CD4-positive, alpha-beta T cell (primary cell): ENCODE measurements around the gene PAPPA. TPM values are rescaled to one million over a fixed set of nuclear protein-coding genes. Genes with fewer than 3 reads are reported as not detected.

Experiments
- ATAC-seq: fragments of 200-7000 bp; cut with Tn5 transposase; one replicate; pipeline ENCODE4 v1.10.0; 2022; ENCODE audit warnings: mild to moderate bottlenecking; ENCODE audit not compliant: poor library complexity
- CTCF ChIA-PET: fragments of 350-600 bp; sonication (Branson Sonifier 250); formaldehyde crosslinking; loops from one replicate; lab custom pipeline; 2021; ENCODE audit warnings: antibody characterized with exemption, inconsistent platforms; lab: Charles Lee
- POLR2A ChIA-PET: fragments of 350-600 bp; sonication (Branson Sonifier 250); formaldehyde crosslinking; loops from one replicate; lab custom pipeline; 2021; ENCODE audit warnings: antibody characterized with exemption, inconsistent platforms; lab: Charles Lee
- DNase-seq, 14 experiments: peaks; one replicate each; pipeline ENCODE4 v3.0.0-alpha.2; 2013 to 2020; ENCODE audit warnings: mixed read lengths in 2 of 14
- H3K27ac ChIP-seq, 2 donors: one replicate each; pipeline versions ENCODE4 v1.5.1 to v1.7.0; 2013; ENCODE audit warnings: low read length in 2 of 2, low read depth in 1 of 2, mild to moderate bottlenecking in 1 of 2
- H3K27me3 ChIP-seq, 2 experiments: 1 replicate in 1 of 2; 2 replicates in 1 of 2; pipeline versions ENCODE4 v1.6.1 to v1.7.0; 2013; ENCODE audit warnings: low read length in 2 of 2, control low read depth in 1 of 2, mild to moderate bottlenecking in 1 of 2, moderate library complexity in 1 of 2; ENCODE audit not compliant: insufficient read depth in 2 of 2, control insufficient read depth in 1 of 2
- H3K36me3 ChIP-seq: one replicate; pipeline ENCODE4 v1.6.1; 2013; ENCODE audit warnings: low read length, control low read depth; ENCODE audit not compliant: insufficient read depth
- H3K4me1 ChIP-seq: one replicate; pipeline ENCODE4 v1.6.1; 2013; ENCODE audit warnings: low read length, control low read depth; ENCODE audit not compliant: insufficient read depth
- H3K4me3 ChIP-seq: one replicate; pipeline ENCODE4 v1.5.1; 2013; ENCODE audit warnings: mild to moderate bottlenecking, low read length, moderate library complexity
- H3K9me3 ChIP-seq, 2 experiments: 1 replicate in 1 of 2; 2 replicates in 1 of 2; pipeline versions ENCODE4 v1.6.1 to v1.7.0; 2013; ENCODE audit warnings: low read length in 2 of 2, mild to moderate bottlenecking in 2 of 2, control low read depth in 1 of 2, moderate library complexity in 1 of 2; ENCODE audit not compliant: control insufficient read depth in 1 of 2, insufficient read depth in 1 of 2
- H3K27ac Mint-ChIP-seq: one replicate; pipeline ENCODE4 v1.8.0; 2020; ENCODE audit warnings: mixed read lengths
- H3K27me3 Mint-ChIP-seq: one replicate; pipeline ENCODE4 v1.8.0; 2021; ENCODE audit warnings: mixed read lengths
- H3K36me3 Mint-ChIP-seq: one replicate; pipeline ENCODE4 v1.8.0; 2021; ENCODE audit warnings: low read depth, mixed read lengths
- H3K4me1 Mint-ChIP-seq: one replicate; pipeline ENCODE4 v1.8.0; 2021; ENCODE audit warnings: low read depth, mixed read lengths
- H3K4me3 Mint-ChIP-seq: one replicate; pipeline ENCODE4 v1.8.0; 2020; ENCODE audit warnings: mild to moderate bottlenecking, mixed read lengths
- H3K9me3 Mint-ChIP-seq: one replicate; pipeline ENCODE4 v1.8.0; 2020; ENCODE audit warnings: mixed read lengths
- intact Hi-C, 2 experiments: fragments of 100-400 bp; cut with DNase I in 1 of 2; cut with micrococcal nuclease in 1 of 2; formaldehyde crosslinking; loops; one replicate each; pipeline versions ENCODE4 v1.15.1 to v1.9.0; 2023 to 2025; cut with DNase I, micrococcal nuclease
- total RNA-seq, 174 experiments: library from RNA in 2 of 174; stranded (reverse) in 2 of 174; gene quantifications; one replicate each; pipeline ENCODE4 v1.2.3 and lab custom pipeline; 2021 to 2026
- TF ChIP-seq, protein P1 (sequence below): fragments of 200-600 bp; IDR thresholded peaks from one replicate; pipeline ENCODE4 v1.8.0; 2022; ENCODE audit warnings: antibody characterized with exemption, mild to moderate bottlenecking

PAPPA gene
- total RNA-seq, 2 experiments from 2014 or later, result 0.03 TPM; not detected in 1

DNA sequence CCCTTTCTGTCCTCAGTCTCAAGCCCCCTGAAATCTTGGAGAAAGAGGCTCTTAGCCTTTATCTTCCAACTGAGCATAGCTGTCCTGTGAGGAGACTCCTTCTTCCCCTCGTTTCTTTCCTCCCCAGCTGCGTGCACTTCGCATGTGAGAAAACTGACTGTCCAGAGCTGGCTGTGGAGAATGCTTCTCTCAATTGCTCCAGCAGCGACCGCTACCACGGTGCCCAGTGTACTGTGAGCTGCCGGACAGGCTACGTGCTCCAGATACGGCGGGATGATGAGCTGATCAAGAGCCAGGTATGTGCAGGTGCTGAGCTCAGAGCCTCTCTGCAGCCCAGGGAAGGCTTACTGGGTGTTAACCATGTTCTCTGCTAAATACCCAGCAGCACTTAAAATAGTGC lies 190.8 kb downstream of the PAPPA start:
- H3K27me3 Mint-ChIP-seq, result peaks cover under 1% of the 10 kb centered on the region
- no peak overlapping the region for H3K4me3 Mint-ChIP-seq
- Histone ChIP-seq H3K9me3 (no peaks in the 10 kb centered on the region), H3K4me3 (no peak overlapping the region), H3K4me1 (no peaks in the 10 kb centered on the region), H3K36me3 (no peaks in the 10 kb centered on the region), H3K27me3 (no peaks in the 10 kb centered on the region), H3K27ac (no peak overlapping the region)
- H3K36me3 Mint-ChIP-seq, result no peaks in the 10 kb centered on the region
- intact Hi-C loops, result no loop called here
- no peaks in the 10 kb centered on the region for H3K4me1 Mint-ChIP-seq
- TF ChIP-seq, protein P1, sequence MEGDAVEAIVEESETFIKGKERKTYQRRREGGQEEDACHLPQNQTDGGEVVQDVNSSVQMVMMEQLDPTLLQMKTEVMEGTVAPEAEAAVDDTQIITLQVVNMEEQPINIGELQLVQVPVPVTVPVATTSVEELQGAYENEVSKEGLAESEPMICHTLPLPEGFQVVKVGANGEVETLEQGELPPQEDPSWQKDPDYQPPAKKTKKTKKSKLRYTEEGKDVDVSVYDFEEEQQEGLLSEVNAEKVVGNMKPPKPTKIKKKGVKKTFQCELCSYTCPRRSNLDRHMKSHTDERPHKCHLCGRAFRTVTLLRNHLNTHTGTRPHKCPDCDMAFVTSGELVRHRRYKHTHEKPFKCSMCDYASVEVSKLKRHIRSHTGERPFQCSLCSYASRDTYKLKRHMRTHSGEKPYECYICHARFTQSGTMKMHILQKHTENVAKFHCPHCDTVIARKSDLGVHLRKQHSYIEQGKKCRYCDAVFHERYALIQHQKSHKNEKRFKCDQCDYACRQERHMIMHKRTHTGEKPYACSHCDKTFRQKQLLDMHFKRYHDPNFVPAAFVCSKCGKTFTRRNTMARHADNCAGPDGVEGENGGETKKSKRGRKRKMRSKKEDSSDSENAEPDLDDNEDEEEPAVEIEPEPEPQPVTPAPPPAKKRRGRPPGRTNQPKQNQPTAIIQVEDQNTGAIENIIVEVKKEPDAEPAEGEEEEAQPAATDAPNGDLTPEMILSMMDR, result no peak
- DNase-seq, result no peak
- ChIA-PET POLR2A (no interaction called here), CTCF (no interaction called here)
- no peaks in the 10 kb centered on the region for H3K9me3 Mint-ChIP-seq
- no peak overlapping the region for H3K27ac Mint-ChIP-seq
- ATAC-seq, result no peak

- H3K9me3 ChIP-seq, result no peaks in the 10 kb centered on the region
- POLR2A ChIA-PET, result no interaction called here
These were observed 191.8 kb downstream of the PAPPA start for GRCh38 chr9:116345393-116345792.

GRCh38 chr9:116345817-116346216 lies 192.2 kb downstream of the PAPPA start:
- no peaks in the 10 kb centered on the region for H3K9me3 Mint-ChIP-seq
- TF ChIP-seq, protein P1, result no peak
- H3K4me3 Mint-ChIP-seq, result no peak overlapping the region
- no peak for ATAC-seq
- intact Hi-C loops, result no loop called here
- Histone ChIP-seq H3K27me3 (no peaks in the 10 kb centered on the region), H3K36me3 (no peaks in the 10 kb centered on the region), H3K4me3 (no peak overlapping the region), H3K4me1 (no peaks in the 10 kb centered on the region), H3K27ac (no peak overlapping the region), H3K9me3 (no peaks in the 10 kb centered on the region)
- H3K36me3 Mint-ChIP-seq, result no peaks in the 10 kb centered on the region
- no peaks in the 10 kb centered on the region for H3K27me3 Mint-ChIP-seq
- POLR2A ChIA-PET, result no interaction called here
- no peak for DNase-seq
- no peaks in the 10 kb centered on the region for H3K4me1 Mint-ChIP-seq
- H3K27ac Mint-ChIP-seq, result no peak overlapping the region
- CTCF ChIA-PET, result no interaction called here

More at GRCh38 chr9:116345393-116345792, 191.8 kb downstream of the PAPPA start:
- no peaks in the 10 kb centered on the region for H3K27me3 Mint-ChIP-seq
- ATAC-seq (no peak), DNase-seq (no peak)
- Histone ChIP-seq H3K4me3 (no peak overlapping the region), H3K36me3 (no peaks in the 10 kb centered on the region), H3K27me3 (no peaks in the 10 kb centered on the region), H3K4me1 (no peaks in the 10 kb centered on the region), H3K27ac (no peak overlapping the region)
- CTCF ChIA-PET, result no interaction called here
- intact Hi-C loops, result no loop called here
- H3K4me3 Mint-ChIP-seq, result no peak overlapping the region
- no peak overlapping the region for H3K27ac Mint-ChIP-seq
- no peaks in the 10 kb centered on the region for H3K4me1 Mint-ChIP-seq
- no peaks in the 10 kb centered on the region for H3K9me3 Mint-ChIP-seq
- TF ChIP-seq, protein P1, result no peak
- H3K36me3 Mint-ChIP-seq, result no peaks in the 10 kb centered on the region
